Stimulated activated CD4-positive, alpha-beta T cell treated with anti-CD3 and anti-CD28 coated beads, Interleukin-4, amount 100 ng/mL, for 1 hour (primary cell): ENCODE results near the gene SNX1.
"Not testable (repeated sequence)": the region's sequence is repeated elsewhere in the genome, so short reads cannot be mapped to it uniquely, and the experiment has no call there.

Experiments
- DNase-seq: peaks from one replicate; pipeline ENCODE4 v3.0.0-alpha.2; 2020

SNX1 gene

GRCh38 chr15:64117759-64118487 lies 22.1 kb downstream of the SNX1 start:
- DNase-seq: no peak

DNA sequence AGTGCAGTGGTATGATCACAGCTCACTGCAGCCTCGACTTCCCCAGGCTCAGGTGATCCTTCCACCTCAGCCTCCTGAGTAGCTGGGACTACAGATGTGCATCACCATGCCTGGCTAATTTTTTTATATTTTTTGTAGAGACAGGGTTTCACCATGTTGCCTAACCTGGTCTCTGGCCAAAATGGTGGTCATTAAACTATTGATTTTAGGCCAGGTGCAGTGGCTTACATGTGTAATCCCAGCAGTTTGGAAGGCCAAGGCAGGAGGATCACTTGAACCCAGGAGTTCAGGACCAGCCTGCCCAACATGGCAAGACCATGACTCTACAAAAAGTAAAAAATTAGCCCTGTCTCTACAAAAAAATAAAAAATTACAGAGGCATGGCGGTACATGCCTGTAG lies 24.5 kb downstream of the SNX1 start:
- DNase-seq: not testable (repeated sequence)

DNA sequence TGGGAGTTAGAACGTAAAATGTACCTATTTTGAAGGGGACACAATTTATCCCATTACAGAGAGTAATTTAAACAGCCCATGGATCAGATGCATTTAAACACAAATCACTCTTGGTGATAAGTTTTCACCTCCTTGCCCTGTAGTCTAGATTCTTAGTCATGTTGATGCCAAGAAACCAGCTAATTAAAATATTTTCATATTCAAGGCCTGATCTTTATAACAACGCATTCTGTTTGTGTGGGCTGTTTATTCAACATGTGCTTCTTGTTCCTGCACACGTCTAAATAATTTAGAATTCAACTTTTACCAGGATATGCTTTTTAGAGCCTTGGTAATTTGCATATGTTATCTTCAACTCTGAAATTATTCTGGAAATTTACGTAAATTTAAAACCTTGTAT lies 25.8 kb downstream of the SNX1 start:
- no peak for DNase-seq

GRCh38 chr15:64122444-64122843 lies 26.7 kb downstream of the SNX1 start:
- no peak for DNase-seq

DNA sequence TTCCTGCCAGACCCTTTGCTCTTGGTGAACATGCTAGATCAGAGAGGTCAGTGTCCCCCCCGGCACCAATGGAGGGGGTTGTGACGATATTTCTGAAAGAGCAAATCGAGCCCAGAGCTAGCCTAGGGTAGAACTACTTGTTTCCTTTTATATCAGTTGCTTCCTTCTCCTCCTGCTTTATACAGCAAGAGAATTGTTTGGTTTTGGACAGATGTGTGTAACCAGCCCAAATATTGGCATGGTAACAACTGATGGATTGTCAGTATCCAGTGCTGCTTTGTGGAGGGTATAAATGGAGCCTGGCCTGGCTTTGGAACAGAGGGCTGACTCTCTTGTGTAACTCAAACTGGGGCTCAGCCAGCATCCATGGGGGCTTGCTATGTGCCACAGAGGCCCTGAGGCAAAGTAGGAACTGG lies 27.2 kb downstream of the SNX1 start:
- no peak for DNase-seq

DNA sequence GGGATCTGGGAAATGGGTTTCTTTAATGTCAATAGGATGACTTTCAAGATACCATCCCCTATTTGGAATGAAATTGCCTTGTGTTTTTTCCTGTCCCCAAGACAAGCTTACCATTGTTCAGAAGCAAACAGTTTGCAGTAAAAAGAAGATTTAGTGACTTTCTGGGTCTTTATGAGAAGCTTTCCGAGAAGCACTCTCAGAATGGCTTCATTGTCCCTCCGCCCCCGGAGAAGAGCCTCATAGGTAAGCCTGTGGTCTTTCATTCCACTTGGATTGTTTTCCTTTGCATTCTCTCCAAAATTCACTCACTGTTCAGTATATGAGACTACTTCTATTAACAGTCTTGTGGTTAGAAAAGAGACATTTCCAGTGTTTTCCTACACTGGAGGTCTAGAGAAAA lies 30.2 kb downstream of the SNX1 start:
- no peak for DNase-seq

GRCh38 chr15:64127521-64128270 lies 31.9 kb downstream of the SNX1 start:
- no peak for DNase-seq

DNA sequence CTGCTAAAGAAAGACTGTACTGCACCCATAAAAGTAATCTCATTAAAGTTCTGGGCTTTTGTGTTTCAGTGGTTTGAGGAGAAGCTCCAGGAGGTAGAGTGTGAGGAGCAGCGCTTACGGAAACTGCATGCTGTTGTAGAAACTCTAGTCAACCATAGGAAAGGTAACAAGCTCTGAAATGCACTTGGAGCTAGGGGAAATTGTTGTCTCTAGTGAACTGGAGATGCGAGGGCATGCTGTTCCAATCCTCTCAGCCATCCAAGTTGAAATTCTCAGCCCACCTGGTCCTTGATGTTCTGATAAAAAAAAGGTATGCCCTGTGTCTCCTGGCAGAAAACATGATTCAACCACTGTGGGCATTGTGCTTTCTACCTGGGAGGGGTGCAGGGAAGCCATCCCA lies 34.4 kb downstream of the SNX1 start:
- no peak for DNase-seq

DNA sequence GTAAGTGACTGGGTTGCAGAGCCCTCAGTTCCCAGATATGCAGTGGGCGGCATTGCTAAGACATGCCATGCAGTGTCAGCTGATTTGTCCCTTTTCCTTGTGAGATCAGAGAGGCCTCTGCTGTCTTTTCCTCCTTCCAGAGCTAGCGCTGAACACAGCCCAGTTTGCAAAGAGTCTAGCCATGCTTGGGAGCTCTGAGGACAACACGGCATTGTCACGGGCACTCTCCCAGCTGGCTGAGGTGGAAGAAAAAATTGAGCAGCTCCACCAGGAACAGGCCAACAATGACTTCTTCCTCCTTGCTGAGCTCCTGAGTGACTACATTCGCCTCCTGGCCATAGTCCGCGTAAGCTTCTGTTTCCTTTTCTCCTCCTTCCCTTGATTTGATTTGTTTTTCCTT lies 35.8 kb downstream of the SNX1 start:
- no peak for DNase-seq

GRCh38 chr15:64132217-64132616 lies 36.4 kb downstream of the SNX1 start:
- DNase-seq: no peak

- DNase-seq: no peak
Observed at GRCh38 chr15:64133623-64134344, 38.0 kb downstream of the SNX1 start.

- no peak for DNase-seq
Observed at GRCh38 chr15:64134345-64134829, 38.6 kb downstream of the SNX1 start.

GRCh38 chr15:64136347-64136746 lies 40.6 kb downstream of the SNX1 start:
- DNase-seq: no peak

- DNase-seq: no peak
Observed at GRCh38 chr15:64137226-64137833, 41.5 kb downstream of the SNX1 start.

GRCh38 chr15:64138331-64138941 lies 42.7 kb downstream of the SNX1 start:
- DNase-seq: no peak

DNA sequence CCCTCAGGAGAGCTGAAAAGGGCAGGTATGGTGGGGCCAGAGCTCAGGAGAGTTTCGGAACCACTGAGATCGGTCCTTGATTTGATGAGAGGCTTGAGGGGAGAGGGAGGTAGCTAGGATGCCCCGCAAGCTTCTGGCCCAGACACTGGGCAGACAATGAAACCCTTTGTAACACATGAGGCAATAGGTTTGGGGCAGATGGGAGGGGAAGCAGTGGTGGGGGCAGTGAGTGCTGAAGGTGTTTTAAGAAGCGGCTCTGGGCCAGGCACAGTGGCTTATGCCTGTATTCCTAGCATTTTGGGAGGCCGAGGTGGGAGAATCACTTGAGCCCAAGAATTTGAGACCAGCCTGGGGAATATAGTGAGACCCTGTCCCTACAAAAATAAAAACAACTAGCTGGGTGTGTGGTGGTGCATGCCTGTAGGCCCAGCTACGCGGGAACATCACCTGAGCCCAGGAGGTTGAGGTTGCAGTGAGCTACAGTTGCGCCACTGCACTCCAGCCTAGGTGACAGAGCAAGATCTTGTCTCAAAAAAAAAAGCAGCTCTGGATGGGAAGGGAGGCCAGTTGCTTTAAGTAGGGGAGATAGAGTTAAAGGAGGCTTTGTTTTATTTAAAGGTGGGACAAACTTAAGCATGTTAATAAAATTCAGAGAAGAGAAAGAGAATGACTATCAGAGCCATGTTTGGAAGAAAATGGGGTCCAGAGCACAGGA lies 46.2 kb downstream of the SNX1 start:
- DNase-seq: no peak

GRCh38 chr15:64143276-64143675 lies 47.5 kb downstream of the SNX1 start:
- DNase-seq: no peak

- no peak for DNase-seq
Observed at GRCh38 chr15:64144192-64144564, 48.4 kb downstream of the SNX1 start.

- no peak for DNase-seq
Observed at GRCh38 chr15:64144565-64145281, 48.9 kb downstream of the SNX1 start.

DNA sequence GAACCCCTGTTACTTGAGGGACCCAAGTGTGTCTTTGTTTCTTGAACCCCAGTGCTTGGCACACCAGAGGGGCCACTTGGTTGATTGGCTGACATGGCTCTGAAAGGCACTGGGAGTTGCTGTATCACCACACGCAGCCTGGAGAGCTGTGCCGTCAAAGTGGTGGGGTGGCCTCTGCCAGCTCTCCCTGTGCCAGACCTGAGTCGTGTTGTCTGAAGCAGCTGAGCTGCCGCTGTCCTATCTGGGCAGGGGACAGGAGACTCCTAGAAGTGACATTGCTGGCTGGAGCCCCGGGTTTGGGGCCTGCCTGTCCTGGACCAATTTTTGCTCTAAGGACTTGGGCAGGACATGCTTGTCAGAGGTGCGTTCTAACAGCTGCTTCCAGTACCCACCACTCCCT lies 50.3 kb downstream of the SNX1 start:
- DNase-seq: no peak

- DNase-seq: no peak
Observed at GRCh38 chr15:64146520-64146884, 50.7 kb downstream of the SNX1 start.
